Fibroblast of skin of back (primary cell): Measurements from ENCODE around the gene ZNF334.

Experiments
- DNase-seq: peaks from one replicate; pipeline ENCODE4 v3.0.0-alpha.2; 2013

The ZNF334 gene

DNA sequence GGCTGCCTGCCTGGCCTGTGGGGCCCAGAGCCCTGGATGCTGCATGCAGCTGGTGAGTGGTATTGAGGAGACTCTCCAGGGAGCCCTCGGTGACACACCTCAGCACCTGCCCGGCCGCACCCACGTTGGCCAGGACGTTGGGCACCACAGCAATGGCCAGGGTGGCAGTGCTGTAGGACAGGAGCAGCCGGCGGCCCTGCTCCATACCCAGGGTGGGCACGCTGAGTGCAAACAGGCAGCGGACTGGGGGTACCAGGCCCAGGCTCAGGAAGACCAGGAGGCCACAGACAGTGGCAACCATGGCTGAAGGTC lies 32.4 kb upstream of the ZNF334 start:
- no peak for DNase-seq

DNA sequence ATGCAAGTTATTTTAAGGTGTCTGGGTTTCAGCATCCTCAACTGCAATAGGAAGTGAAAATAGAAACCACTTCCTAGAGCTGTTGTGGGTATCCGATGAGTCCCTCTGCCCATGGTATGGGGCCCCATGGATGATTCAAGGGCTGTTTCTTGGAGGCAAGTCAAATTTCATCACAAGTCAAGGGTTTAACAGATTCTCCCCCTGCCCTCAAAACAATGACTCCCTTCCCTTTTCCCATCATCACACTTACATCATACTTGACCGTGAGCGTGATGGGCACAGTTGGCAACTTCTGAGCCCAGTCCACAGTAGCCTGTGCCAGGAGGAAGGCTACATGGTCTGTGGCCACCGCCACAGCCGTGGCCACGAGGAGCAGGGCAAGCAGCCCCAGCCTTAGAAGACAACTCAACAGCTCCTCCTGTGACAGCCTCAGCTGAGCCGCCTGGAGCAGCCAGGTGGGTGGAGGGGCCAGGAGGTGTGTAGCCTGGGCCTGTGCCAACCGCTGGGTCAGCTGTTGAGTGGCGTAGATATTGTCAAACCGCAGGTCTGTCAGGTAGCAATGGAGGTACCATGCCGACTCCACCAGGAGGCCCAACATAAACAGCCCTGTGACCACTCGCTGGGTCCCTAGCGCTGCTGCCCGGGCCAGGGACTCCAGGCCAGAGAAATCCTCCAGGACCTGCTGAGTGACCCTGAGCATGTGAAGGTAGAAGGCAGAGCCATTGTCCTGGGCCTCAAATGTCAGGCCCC lies 31.9 kb upstream of the ZNF334 start:
- no peak for DNase-seq

GRCh38 chr20:46544576-46544975 lies 31.2 kb upstream of the ZNF334 start:
- no peak for DNase-seq

DNA sequence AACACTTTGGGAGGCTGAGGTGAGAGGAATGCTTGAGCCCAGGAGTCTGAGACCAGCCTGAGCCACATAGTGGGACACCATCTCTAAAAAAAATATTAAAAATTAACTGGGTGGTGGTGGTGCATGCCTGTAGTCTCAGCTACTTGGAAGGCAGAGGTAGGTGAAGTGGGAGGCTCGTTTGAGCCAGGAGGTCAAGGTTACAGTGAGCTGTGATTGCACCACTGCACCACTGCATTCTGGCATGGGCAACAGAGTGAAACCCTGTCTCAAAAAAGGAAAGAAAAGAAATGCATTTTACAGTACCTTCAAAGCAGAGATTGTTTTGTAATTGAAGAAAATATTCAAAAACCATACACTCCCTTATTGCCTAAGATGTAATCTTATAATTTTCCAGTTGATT lies 30.6 kb upstream of the ZNF334 start:
- no peak for DNase-seq

- DNase-seq, result no peak
These were observed 29.7 kb upstream of the ZNF334 start for GRCh38 chr20:46543033-46543432.

DNA sequence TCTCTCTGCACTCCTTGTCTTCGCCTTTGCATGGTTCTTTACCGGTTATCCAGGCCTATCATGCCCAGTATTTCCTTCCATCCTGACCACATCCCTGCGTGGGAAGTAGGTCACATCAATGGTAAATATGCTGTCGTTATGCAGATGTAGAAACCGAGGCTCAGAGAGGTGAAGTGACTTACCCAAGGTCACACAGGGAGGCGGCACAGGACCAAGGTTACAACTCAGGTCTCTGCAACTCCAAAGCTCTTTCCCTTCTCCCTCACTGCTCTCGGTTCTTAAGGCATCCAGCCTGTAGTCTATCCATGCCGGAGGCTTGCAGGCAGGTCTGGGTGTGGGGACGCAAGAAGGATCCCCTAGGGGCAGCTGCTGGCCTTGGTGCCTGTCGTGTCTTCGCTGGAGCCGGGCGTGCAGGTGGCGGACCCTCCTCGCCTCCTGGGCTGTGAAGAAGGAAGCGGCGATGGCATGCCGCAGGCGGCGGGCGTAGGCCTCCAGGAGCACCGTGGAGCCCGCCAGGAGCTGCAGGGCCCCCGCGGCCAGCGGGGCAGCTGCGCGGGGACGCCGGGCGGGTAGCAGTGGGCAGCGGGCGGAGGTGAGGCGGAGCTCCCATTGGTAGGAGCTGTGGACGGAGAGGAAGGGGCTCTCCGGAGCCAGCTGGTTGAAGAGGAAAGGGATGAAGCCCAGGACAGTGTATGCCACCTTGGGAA lies 28.0 kb upstream of the ZNF334 start:
- DNase-seq, result no peak

- DNase-seq, result no peak
These were observed 25.8 kb upstream of the ZNF334 start for GRCh38 chr20:46539113-46539512.

DNA sequence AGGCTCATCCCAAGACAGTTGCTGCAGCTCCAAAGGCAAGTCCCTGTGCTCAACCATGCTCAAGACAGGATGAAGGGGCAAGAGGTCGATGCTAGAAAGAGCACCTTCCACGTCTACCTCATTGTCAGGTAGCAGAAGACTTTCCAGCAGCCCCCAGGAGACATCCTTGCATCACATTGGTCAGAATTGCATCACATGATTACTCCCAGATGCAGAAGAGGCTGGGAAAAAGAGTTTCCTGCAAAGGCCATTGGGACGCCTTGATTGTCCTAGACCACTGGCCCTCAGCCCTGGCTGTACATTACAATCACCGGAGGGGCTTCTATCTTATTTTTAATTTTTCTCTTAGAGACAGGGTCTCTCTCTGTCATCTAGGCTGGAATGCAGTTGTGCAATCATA lies 17.3 kb upstream of the ZNF334 start:
- DNase-seq, result no peak

- peak; percentile 7 for DNase-seq
These were observed 10.5 kb upstream of the ZNF334 start for GRCh38 chr20:46523696-46524328.

- no peak for DNase-seq
These were observed 9.7 kb upstream of the ZNF334 start for GRCh38 chr20:46523108-46523507.

DNA sequence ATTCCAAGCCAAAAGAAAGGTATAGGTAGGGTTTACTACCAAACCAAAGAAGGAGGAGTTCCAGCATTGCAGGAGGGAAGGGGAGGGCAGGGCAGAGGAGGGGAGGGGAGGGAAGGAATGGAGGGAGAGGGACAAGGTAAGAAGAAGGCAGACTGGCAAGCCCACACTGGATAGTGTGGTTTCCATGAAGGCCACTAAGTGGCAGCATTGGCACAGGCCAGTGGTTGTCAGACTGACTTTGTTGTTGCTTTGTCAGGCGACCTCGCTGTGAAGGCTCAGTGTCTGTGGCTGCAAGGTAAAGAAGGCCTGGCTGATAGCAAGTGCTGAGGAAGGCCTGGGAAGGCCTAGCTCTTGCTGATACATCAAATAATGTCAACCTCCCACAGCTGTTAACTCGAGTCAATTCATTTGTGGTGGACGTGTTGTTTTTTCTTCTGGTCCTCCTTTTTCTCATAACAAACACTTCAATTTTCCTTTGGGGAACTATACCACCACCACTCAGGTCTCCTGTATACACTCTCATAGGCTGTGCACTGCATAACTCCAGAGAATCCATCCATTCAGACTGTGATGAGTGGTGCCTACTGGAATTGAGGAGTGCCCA lies 7.7 kb upstream of the ZNF334 start:
- DNase-seq, result peak; percentile 40

- DNase-seq, result no peak
These were observed 7.2 kb upstream of the ZNF334 start for GRCh38 chr20:46520540-46520939.

DNA sequence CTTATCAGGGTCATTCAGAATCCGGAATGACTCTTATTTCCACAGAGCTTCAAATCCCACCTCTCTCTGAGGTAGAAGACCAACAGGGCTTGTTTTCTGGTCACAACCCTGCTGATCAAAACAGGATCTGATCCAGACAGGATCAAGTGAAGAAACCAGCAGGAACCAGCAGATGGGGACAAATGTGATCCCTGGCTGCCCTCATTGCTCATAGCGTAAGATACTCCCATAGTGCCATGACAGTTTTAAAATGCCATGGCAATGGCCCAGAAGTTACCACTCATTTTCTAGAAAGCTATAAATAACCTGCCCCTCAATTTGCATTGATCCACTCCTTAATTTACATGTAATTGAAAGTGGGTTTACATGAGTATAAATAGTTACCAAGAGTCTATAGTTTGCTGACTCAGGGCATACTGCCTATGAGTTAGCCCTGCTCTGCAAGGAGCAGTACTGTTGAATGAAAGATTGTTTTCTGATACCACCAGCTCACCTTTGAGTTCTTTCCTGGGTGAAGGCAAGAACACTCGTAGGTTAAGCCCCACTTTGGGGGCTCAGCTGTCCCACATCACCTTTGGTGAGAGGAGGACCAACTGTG lies 6.2 kb upstream of the ZNF334 start:
- DNase-seq, result no peak

- no peak for DNase-seq
These were observed 3.8 kb downstream of the ZNF334 start for GRCh38 chr20:46509523-46509922.

DNA sequence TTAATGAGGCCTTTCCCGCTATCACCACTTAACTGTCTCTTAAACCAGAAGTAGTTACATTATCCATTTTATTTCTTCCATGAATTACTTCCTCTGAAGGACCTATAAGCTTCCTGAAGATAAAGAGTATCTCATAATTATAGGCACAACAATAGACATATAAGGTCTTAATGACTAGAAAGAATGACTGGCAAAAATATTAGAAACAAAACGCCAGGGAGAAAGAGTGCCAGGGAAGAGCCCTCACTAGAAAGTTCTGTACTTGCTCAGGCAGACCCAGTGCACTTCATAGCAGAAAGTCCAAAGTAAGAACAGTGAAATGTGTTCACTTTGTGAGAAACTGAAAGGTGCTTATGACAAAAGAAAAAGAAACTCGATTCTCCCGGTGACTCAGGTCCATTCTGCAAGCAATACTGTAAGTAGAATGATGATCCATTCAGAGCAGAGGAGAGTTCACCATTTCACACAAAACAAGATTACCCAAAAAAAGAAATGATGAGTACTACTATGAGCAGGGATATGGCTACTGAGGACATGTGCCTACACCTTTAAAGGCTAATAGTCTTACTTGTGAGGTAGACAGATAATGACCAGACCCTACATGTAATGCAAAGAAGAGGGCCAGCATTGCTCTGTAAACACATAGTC lies 5.5 kb downstream of the ZNF334 start:
- no peak for DNase-seq

DNA sequence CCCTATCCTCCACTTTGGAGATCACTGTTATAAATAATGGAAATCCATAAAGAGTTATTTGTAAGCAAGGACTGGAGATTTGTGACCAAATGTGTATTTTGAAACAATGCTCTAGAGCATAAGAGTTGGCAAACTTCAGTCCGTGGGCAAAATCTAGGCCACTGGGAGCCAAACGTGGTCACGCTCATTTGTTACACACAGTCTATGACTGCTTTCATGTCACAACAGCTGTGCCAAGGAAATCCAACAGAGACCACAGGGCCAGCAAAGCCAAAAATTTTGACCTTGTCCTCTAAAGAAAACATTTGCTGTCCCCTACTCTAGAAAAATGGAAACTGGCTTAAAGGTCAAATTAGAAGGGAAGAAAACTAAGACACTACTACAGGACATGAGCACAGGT lies 7.9 kb downstream of the ZNF334 start:
- DNase-seq, result no peak

DNA sequence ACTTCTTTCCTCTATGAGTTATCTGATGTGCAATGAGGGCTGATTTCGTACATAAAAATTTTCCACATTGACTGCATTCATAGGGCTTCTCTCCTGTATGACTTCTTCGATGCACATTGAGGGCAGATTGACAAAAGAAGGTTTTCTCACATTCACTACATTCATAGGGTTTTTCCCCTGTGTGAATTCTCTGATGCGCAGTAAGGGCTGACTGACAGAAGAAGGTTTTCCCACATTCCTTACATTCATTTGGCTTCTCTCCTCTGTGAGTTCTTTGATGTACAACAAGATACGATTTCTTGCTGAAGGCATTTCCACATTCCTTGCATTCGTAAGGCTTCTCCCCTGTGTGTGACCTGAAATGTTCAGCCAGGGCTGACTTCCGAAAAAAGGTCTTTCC lies 11.4 kb downstream of the ZNF334 start:
- no peak for DNase-seq

- DNase-seq, result no peak
These were observed 11.9 kb downstream of the ZNF334 start for GRCh38 chr20:46501337-46501942.

DNA sequence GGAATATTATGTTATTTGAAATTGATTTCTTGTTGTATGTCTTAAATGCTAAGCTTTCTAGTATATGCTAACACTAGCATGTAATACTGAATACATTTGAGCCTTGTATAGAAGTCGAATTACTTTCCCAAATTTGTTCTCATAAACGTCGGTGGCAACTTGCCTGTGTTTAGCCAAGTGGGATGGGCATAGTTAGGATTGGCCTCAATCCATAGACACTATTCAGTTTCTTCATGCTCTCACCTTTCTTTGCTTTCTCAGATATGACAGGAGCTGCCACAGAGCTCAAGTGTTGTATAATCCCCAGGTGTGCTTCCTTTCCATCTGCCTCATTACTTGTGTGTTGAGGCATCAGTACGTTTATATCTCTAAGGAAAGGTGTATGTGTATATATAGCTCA lies 19.3 kb downstream of the ZNF334 start:
- DNase-seq, result no peak

- DNase-seq, result no peak
These were observed 22.0 kb downstream of the ZNF334 start for GRCh38 chr20:46491354-46491753.

- DNase-seq, result no peak
These were observed 24.9 kb downstream of the ZNF334 start for GRCh38 chr20:46488451-46488850.

DNA sequence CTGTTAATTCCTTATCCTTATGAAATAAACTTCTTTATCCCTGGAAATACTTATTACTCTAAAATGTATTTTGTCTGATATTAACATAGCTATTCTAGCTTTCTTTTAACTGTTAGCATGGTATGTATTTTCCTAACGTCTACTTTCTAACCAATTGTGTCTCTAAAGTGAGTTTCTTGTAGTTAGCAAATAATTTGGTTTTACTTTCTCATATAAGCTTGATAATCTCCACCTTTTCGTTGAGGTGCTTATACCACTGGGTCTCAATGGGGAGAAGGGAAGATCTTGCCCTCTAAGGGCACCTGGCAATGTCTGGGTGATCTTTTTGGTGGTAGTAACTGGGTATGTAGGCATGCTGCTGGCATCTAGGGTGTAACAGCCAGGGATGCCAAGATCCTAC lies 25.7 kb downstream of the ZNF334 start:
- DNase-seq, result no peak
